ENCODE results near the gene SGMS1.
"Not testable (repeated sequence)": the region's sequence is repeated elsewhere in the genome, so short reads cannot be mapped to it uniquely, and the experiment has no call there.

- TF ChIP-seq CTCF, POLR2AphosphoS5, EP300 (IDR thresholded peaks at IDR 0.05): not testable (repeated sequence)
Observed at GRCh38 chr10:50484550-50484949, 139.2 kb downstream of the SGMS1 start.
